DMS 273 treated with DMSO at 0.1 percent for 48 hours (cell line): ENCODE data around the gene RNPC3.

ENCODE experiments used
- DNase-seq: peaks from one replicate; lab custom pipeline; 2025; lab: John Stamatoyannopoulos, UW

RNPC3 gene, protein sequence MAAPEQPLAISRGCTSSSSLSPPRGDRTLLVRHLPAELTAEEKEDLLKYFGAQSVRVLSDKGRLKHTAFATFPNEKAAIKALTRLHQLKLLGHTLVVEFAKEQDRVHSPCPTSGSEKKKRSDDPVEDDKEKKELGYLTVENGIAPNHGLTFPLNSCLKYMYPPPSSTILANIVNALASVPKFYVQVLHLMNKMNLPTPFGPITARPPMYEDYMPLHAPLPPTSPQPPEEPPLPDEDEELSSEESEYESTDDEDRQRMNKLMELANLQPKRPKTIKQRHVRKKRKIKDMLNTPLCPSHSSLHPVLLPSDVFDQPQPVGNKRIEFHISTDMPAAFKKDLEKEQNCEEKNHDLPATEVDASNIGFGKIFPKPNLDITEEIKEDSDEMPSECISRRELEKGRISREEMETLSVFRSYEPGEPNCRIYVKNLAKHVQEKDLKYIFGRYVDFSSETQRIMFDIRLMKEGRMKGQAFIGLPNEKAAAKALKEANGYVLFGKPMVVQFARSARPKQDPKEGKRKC

DNA sequence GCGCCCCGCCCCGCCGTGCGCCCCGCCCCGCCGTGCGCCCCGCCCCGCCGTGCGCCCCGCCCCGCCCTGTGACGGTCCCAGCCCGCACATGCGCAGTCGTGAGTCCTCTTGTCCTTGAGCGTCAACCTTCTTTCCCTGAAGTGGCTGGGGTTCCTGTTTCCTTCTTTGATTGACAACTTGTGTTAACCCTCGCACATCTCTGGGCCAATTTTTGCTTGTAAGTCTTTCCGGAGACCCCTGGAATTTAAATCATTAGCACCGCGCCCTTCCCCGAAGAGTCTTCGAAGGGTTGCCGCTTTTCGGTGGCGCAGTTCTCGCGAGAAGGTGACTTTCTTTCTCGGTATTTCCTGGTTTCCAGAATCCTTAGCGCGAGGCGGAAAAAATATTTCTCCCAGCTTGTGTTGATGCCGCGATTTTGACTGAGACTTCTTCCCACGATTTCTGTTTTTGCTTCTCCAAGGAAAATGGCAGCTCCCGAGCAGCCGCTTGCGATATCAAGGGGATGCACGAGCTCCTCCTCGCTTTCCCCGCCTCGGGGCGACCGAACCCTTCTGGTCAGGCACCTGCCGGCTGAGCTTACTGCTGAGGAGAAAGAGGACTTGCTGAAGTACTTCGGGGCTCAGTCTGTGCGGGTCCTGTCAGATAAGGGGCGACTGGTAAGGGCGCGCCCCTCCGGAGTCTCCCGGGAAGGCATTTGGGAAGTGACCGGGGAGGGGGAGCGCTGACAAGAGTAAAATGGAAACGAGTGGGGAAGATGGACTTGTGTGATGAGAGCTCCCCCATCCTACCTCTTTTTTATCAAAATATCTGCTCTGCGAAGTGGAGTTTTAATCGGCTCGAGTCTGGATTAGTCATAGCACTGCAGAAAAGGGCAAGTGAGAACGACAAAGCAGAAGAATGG, at the start of gene RNPC3:
Gene RNPC3 (plus strand): TSS at position 93 of the 901 bp plus-strand sequence. CDS start 372 bp downstream, at position 465.
- peak; percentile 56 for DNase-seq

DNA sequence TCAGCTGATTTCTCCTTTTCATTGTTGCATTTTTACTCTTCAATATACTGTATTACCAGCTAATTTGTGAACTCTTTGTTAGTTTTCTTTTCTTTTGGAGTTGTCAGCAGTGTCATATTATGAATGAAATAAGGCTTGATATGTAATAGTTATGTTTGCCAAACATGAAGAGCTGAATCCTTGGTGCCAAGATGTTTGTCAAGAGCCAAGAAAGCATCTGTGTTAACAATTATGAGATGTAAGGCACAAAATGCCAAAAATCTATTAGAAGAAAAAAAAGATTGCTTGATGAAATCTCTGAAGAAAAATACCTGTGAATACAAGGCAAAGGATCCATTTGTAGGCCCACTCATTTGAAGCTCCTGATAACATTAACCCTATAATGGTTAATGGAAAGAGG, 48.4 kb upstream of the RNPC3 start:
- no peak for DNase-seq

DNA sequence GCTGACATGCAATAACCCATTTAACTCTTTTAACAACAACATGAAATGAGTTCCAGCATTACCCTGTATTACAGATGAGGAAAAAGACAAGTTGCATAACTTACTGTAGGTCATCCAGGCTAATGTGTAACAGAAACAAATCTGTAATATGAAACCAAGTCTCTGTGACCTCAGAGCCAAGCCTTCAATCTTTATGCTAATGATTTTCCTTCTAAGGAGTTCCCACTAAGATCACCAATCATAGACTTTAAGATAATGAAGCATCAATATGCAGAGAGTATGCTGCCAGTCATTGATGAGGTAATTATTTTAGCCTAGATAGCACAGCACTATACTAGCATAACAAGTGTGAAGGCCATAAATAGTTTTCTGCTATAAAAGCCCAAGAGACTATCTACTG, 35.6 kb upstream of the RNPC3 start:
- no peak for DNase-seq

DNA sequence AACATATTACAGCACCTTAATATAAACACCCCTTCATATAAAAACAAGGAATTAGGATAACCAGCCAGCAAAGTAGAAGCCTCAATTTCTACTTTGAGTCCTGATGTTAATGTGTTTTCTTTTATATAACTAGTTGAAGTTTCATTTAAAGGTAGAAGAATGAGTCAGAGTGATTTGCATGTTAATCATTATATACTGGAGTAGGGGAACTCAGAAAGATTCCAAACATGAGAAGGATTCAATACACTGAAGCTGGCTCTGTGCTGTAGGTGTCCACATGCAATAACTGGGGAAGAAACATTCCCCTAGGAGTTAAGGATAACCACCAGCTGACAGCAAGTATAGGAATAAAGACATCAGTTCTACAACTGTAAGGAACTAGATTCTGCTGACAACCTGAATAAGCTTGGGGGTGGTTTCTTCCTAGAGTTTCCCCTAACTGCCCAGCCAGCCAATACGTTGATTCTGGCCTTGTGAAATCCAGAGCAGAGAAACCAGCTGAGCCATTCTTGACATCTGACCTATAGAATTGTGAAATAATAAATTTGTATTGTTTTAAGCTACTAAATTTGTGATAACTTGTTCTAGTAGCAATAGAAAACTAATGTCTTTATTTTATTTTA, 33.4 kb upstream of the RNPC3 start:
- no peak for DNase-seq

DNA sequence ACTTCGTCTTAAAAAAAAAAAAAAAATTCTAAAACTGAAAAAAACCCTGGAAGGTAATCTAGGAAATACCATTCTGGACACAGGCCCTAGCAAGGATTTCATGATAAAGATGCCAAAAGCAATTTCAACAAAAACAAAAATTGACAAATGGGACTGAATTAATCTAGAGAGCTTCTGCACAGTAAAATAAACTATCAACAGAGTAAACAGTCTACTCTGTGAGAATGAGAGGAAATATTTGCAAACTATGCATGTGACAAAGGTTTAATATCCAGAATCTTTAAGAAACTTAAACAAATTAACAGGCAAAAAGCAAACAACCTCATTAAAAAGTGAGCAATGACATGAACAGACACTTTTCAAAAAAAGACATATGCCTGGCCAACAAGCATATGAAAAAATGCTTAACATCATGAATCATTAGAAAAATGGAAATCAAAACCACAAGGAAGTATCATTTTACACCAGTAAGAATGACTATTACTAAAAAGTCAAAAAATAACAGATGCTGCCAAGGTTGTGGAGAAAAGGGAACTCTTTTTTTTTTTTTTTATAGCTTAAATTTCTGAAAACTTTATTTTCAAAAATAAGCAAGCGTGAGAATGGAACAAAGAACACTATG, 29.4 kb upstream of the RNPC3 start:
- no peak for DNase-seq

DNA sequence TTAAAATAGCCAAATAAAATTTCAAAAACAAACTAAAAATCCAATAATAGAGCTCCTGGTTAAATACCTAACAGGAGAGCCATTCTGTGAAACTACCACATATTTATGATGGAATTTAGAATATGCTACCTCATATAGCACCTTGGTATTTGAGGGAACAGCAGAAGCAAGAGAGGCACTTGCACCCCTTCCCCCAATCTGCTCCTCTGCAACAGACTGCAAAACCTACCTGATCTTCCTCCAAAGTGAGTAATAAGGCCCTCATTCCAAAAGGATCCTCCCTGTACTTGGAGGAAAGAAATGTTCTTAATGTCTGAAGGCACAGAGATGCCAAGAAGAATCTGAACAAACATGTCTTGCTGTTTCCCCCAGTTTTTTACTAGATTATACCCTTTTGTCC, 28.1 kb upstream of the RNPC3 start:
- no peak for DNase-seq

DNA sequence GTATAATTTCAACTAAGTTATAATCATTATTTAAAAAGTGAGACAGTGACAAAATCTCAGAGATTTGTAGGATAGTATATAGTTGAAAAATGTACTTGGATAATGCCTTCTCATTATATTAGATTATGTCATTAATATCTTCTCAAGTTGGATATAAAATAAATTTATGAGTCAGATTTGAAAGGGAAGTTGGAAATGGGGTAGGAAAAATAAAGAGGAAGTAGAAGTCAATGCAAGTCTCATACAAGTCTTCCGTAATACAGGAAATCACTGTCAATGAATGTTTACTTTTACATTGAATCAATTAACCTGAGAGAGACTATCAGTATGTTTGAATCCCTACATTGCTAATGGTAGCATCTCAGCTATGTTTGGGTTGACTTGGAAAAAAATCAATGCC, 16.2 kb upstream of the RNPC3 start:
- DNase-seq = no peak

DNA sequence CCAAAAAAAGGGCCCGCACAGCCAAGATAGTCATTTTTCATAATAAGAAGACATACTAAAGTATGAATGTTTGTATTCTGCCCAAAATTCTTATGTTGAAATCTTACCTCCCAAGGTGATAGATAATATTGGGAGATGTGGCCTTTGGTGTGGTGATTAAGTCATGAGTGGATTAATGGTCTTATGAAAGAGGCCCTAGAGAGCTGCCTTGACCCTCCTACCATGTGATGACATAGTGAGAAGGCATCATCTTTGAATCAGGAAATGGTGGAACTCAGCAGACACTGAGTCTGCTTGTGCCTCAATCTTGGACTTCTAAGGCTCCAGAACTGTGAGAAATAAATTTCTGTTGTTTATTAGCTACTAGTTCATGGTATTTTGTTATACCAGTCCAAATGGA, 11.8 kb upstream of the RNPC3 start:
- no peak for DNase-seq

DNA sequence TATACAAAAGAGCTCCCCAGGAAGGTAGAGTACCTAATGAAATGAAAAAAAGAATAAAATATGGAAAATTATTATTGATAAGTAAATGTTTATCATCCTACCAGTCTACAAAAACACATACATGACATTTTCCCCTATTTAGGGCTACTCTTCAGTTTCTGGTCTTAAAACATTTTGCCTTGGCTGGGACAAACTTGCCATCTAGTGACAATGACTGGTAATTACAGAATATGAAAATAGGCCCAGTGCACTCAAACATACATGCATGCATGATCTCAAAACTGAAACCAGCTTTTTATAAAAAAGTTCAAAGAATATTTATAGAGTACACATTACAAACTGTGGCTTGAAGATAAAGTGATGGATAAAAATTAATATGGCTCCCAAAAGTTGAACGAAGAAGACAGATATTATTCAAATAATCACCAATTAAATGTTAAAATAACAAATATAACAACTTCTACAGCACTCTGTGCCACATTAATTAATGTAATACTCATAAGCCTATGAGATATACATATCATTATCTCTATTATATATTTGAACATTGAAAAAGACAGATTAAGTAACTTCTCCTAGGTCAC, 10.5 kb upstream of the RNPC3 start:
- DNase-seq = peak; percentile 3

DNA sequence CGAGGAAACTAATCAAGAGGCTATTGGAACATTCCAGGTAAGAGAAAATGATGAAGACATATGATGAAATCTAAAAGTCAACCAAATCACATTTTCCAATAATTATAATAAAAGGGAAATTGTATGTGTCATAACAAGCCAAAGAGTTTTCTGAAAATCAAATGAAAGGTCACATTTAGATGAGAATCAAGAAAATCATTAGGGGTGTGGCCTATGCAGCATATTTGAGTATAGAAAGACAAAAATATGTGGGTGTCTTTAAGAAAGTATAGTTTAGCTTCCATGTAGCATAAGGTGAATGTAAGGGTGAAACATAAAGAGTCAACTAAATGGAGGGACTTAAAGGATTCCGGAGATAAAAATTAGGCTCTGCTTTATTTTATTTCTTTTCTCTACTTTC, 9.2 kb upstream of the RNPC3 start:
- no peak for DNase-seq

DNA sequence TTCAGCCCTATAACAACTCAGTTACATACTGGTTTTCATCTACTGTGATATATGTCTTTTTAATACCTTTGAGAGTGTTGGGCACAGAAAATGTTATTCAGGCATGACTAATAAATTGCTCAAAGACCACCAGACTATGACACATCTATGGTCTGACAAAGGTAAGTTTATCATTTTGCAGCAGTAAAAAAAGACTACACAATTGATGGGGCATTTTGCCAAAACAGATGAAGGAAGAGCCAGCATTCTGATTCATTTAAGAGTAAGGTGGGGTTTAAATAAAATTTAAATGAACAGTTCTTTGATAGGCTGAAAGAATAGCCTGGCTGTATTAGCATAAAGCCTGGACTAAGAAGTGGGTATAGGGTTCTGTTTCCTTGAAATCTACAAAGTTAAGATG, 8.8 kb upstream of the RNPC3 start:
- no peak for DNase-seq

DNA sequence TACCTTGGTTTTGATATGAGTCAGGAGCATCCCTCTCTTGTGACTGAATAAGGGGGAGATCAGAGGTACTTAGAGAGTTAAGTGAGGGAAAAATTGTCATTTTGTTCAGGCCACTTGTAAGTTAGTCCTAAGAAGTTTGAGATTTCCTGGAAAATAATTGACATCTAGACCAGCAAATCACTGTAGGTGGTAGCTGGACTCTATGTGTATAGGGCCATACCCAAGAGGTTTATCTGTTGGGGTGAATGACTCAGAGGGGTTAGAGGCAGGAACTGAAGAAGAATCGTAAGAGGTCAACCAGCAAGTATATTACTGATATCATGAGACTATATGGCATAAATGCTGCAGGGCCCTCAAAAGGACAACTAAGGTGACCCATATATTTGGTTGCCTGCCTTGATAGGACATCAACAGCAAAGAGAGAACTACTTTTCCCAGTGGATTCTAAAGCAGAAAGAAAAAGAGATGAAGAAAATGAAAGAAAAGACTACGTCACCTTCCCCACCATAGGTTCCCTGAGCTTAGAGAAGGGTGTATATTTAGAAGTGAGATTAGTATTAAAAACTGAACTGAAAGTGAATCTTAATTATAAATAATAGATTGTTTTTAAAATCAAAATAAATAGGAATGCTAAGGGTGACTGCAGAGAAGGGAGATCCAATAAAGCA, 8.0 kb upstream of the RNPC3 start:
- no peak for DNase-seq

DNA sequence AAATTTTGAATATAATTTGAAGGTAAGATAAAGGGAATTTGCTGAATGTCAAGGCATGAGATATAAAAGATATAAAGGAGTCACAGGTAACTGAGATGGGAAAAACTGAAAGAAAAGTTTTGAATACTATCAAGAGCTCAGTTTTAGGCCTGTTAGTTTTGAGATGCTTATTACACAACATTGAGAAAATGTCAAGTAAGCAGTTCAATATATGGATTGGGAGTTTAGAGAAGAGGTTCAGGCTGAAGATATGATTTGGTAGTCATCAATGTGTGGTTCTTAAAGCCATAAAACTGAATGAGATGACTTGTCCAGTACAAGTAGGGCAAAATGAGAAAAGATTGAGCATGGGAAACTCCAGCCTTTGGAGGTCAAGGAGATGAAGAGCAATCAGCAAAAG, 4.7 kb upstream of the RNPC3 start:
- DNase-seq = no peak

DNA sequence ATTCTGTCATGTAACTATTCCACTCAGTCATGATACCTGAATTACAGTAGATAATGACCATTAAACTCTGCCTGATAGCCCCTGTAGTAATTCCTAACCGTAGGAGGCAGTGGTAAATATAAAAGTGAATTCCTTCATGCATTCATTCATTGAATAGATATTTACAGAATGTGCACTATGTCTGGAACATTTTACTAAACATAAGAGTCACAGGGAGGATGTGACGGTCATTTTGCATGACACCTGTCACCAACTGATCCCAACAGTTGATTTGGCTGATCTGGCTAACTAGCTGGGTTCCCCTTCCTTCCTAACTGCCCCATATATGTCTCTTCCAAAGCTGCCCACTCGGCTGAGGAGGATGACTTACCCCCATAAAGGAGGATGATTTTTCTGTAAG, 2.2 kb upstream of the RNPC3 start:
- DNase-seq = no peak

DNA sequence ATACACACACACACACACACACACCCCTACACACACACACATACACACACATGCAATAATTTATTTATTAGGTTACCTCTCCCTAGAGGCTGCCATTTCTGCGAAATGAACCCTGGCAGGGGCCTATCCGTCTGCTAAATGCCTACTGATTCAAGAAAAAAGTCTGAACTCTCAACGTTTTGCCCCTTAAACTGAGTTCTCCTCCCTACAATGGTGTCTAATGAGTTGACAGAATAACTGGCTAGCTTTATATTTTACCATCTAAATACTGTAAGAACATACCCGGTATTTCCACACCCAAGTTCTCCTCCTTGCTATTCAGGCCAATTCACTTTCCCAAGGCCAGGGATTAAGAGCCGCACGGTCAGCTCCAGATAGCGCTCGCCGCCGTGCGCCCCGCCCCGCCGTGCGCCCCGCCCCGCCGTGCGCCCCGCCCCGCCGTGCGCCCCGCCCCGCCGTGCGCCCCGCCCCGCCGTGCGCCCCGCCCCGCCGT, 339 bp upstream of the RNPC3 start:
- peak; percentile 4 for DNase-seq

DNA sequence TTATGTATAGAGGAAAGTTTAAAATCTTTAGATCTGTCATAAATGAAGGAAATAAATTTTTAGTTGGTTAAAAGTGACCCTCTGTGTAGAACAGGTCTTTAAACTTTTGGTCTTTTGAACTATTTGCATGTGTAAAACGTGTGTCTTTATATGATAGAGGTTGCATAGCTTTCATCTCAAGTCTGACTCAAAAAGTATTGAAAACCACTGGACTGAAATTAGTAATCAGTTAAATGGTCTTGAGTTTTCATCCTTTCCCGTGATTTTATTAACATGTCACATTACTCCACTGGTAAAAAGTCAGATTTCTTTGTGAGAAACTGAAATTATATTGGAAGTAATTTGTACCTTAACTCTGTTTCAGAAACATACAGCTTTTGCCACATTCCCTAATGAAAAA, 1.8 kb downstream of the RNPC3 start:
- DNase-seq = no peak

DNA sequence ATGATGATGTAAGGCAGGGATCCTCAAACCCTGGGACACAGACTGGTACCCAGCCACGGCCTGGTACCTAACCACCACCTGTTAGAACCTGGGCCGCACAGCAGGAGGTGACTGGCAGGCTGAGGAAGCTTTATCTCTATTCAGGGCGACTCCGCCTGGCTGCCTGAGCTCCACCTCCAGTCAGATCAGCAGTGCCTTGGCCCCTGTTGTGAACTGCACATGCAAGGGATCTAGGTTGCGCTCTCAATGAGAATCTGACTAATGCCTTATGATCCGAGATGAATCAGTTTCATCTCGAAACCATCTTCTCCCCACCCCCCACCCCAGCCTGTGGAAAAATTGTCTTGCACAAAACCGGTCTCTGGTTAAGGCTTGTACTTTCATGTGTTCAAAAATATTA, 4.2 kb downstream of the RNPC3 start:
- DNase-seq = no peak

DNA sequence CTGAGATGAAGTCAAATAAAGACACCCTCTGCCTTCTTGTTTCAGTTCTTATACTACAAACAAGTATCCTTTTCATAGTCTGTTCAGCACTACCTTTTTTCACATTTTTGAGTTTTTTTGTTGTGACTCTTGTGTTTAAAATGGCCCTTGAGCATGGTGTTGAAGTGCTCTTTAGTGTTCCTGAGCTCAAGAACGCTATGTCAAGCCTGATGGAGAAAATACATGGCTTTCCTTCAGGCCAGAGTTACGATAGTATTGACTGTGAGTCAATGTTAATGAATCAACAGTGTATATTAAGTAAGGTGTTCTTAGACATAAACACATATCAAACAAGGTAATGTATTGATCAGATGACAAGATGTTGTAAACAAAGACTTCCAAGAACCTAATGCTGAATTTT, 12.7 kb downstream of the RNPC3 start:
- DNase-seq = no peak

DNA sequence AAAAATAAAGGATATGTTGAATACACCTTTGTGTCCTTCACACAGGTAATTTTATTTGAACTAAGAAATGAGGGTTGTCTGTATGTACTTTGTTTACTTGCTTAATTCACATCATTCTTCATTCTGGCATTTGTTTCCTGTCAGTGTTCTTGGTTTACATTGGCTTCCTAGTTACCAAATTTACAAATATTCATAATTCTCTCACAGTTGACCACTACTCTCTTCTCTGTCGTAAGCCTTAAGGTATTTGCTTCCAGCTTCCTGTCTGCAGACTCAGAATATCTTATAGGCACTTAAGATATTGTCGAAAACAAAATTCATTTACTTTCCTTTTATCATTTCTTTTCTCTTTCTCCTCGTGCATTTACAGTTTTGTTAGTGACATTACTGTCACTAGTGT, 15.9 kb downstream of the RNPC3 start:
- DNase-seq = no peak

DNA sequence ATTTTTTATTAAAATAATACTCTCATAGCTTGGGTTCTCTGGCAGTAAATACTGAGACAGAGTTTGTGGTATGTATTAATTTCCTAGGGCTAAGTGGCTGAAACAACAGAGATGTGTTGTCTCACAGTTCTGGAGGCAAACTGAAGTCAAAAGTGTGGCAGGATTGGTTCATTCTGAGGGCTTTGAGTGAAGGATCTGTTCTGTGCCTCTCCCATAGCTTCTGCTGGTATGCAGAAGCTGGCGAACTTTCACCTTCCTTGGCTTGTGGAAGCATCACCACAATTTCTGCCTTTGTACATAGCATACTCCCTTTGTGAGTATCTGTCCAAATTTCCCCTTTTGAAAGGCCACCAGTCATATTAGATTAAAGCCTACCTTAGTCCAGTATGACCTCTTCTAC, 21.0 kb downstream of the RNPC3 start:
- DNase-seq = no peak

DNA sequence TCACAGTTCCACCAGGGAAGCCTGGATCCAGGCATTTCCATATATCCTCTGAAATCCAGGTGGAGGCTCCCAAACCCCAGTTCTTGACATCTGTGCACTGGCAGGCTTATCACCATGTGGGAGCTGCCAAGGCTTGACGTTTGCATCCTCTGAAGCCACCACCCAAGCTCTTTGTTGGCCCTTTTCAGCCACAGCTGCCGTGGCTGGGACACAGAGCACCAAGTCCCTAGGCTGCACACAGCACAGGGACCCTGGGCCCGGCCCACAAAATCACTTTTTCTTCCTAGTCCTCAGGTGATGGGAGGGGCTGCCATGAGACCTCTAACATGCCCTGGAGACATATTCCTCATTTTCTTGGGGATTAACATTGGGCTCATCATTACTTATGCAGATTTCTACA, 22.3 kb downstream of the RNPC3 start:
- DNase-seq = no peak
